ES-I3 (cell line): ENCODE results near the gene PCDH1.

Experiments
- H3K36me3 ChIP-seq: 2 replicates; pipeline ENCODE4 v1.6.1; 2013; ENCODE audit warnings: mild to moderate bottlenecking, low read length, control low read depth, moderate library complexity; ENCODE audit not compliant: insufficient read depth
- H3K4me1 ChIP-seq: 2 replicates; pipeline ENCODE4 v1.6.1; 2013; ENCODE audit warnings: mild to moderate bottlenecking, control low read depth, low read length; ENCODE audit not compliant: insufficient read depth
- H3K9ac ChIP-seq: 2 replicates; pipeline ENCODE4 v1.6.1; 2013; ENCODE audit warnings: low read depth, mild to moderate bottlenecking, low read length, moderate library complexity
- H3K9me3 ChIP-seq: 2 replicates; pipeline ENCODE4 v1.6.1; 2013; ENCODE audit warnings: mild to moderate bottlenecking, low read length, moderate library complexity; ENCODE audit not compliant: control insufficient read depth, insufficient read depth

The PCDH1 gene

DNA sequence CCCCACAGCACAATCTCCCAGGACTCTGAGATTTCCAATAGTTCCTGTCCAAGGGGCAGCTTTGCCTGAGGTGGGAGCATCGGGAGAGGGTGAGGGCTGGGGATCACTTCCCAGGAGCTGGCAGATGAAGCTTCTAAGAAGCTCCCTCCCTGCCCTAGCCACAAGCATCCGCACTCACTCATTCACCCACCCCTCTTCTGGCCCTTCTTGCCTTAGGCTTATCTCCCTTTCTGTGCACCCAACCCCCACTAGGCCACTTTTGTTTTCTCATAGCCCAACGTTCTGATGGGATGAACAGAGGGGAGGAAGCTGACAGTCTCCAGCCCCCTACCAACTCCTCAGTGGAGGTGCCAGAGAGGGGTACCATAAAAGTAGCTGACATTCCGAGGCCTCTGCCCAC is 3.7 kb upstream of the PCDH1 start:
- no peaks in the 10 kb centered on the region for H3K36me3 ChIP-seq
- no peaks in the 10 kb centered on the region for H3K9me3 ChIP-seq
- peak overlapping the region; percentile 46; the same call in 1 of the 2 replicates for H3K9ac ChIP-seq
- peaks cover 33% of the 10 kb centered on the region for H3K4me1 ChIP-seq

DNA sequence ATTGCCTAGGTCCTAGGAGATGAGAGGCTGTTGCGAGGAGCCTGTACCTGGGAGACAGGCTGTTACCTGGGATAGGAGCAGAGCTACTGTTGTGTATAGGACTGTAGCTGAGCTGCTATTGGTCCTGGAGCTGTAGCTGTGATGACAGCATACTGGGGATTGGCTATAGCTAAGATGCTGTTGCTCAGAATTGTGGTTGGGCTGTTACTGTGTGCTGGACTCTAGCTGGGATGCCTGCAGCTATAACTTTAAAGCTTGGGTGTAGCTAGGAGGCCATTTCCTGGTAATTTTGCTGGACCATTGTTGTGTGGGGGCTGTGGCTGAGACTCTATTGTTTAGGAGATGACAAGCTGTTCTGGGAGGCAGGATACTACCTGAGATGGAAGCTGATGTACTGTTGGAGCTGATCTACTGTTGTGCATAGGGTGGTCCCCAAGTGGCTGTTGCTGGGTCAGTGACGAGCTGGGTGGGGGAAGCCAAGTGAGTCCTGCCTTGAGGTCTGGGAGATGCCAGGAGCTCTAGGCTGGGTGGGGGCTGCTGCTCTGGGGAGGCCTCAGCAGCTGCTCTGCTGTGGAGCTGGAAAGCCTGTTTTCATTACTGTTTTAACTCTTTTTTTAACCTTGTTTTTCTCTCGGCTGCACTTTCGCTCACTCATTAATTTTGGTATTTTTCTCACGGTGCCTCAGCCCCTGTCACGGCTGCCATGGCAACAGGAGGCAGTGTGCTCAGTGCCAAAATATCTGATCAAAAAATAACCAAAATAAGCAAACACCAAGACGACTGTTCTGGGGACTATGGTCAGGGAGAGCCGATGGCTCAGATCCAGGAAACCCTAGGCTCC is 3.0 kb upstream of the PCDH1 start:
- Histone ChIP-seq H3K4me1 (peaks cover 33% of the 10 kb centered on the region), H3K9ac (peak overlapping the region; percentile 44; the same call in 1 of the 2 replicates), H3K36me3 (no peaks in the 10 kb centered on the region), H3K9me3 (no peaks in the 10 kb centered on the region)

DNA sequence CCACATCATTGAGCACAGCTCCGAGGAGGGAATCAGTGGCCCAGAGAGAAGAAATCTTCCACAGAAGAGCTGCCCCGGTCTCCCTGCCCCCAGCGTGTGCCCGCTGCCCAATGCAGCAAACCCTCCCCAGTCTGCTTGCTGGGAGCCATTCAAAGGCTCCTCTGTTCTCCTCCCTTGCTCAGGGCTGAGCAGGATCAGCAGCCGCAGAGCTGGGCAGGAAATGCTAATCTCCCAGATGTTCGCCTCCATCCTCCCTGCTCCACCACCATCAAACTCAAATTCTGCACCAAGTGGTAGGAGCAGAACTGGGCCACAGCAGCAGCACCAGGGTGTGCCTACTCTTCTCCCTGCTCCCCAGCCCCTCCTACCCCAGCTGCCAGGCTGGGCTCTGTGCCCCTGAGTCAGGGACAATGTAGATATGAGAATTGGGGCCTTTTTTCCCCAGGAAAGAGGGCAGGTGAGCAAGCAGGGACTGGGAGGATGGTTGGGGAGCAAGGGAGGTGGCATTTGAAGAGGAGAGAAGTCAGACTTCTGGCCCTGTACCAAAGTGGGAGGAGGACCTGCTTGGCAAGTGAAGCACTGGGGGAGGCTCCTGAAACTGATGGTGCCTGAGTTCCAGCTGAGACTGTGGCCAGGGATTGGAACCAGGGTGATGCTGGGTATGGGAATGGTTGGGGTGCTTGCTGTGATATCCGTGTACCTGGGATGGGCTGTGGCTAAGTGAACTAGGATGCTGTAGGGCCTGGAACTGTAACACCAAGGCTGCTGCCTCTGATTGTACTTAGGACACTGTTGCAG is 1.9 kb upstream of the PCDH1 start:
- no peak overlapping the region for H3K9ac ChIP-seq
- no peaks in the 10 kb centered on the region for H3K36me3 ChIP-seq
- H3K4me1 ChIP-seq = peaks cover 35% of the 10 kb centered on the region
- H3K9me3 ChIP-seq = no peaks in the 10 kb centered on the region

DNA sequence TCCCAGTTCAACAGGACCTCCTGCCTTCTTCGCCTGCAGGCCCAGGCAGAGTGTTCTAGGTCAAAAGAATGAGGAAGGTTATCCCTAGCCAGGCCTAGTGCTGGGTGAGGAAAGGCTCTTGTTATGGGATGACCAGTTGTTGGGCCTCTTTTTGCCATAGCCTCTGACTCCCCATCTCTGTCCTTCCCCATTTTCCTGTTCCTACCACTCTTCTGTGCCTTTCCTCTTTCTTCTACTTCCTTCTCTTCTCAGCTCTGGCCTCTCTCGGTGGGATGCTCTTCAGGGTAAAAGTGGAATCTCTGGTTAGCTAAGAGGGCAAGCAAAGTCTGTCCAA is 1.2 kb upstream of the PCDH1 start:
- no peaks in the 10 kb centered on the region for H3K9me3 ChIP-seq
- no peaks in the 10 kb centered on the region for H3K36me3 ChIP-seq
- H3K9ac ChIP-seq = no peak overlapping the region
- peaks cover 42% of the 10 kb centered on the region for H3K4me1 ChIP-seq

DNA sequence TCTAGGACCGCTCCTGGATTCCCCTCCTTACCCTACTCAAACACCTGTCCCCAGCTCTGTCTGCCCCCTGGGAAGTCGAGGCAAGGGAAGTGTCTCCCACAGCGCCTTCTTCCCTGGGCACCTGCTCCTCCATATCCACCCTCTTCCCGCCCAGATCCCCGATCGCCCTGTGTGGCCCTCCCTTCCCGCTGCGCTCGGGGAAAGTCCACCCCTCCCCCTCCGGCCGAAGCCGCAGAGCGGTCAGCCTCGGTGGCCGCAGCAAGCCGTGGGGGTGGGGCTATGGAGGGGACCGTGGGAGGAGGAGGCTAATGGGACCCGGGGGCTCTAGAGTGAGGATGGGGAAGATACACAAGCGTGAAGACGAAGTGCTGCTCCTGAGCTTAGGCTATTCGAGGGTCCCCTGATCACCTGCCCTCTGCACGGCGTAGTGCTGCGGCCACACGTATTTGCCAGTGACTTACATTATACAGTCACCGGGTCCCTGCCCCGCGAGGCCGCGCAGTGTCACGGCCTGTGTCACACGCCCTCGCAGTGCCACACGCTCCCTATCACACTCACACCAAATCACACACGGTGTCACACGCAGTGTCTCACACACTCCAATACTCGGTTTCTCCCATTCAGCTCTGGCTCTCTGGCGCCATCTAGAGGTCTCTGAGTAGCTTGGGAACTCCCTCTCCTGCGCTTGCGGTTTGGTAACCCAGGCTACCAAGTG is 658 bp upstream of the PCDH1 start:
- H3K4me1 ChIP-seq = peaks cover 47% of the 10 kb centered on the region
- peak overlapping the region; percentile 49; the same call in 1 of the 2 replicates for H3K9ac ChIP-seq
- H3K9me3 ChIP-seq = no peaks in the 10 kb centered on the region
- H3K36me3 ChIP-seq = no peaks in the 10 kb centered on the region

DNA sequence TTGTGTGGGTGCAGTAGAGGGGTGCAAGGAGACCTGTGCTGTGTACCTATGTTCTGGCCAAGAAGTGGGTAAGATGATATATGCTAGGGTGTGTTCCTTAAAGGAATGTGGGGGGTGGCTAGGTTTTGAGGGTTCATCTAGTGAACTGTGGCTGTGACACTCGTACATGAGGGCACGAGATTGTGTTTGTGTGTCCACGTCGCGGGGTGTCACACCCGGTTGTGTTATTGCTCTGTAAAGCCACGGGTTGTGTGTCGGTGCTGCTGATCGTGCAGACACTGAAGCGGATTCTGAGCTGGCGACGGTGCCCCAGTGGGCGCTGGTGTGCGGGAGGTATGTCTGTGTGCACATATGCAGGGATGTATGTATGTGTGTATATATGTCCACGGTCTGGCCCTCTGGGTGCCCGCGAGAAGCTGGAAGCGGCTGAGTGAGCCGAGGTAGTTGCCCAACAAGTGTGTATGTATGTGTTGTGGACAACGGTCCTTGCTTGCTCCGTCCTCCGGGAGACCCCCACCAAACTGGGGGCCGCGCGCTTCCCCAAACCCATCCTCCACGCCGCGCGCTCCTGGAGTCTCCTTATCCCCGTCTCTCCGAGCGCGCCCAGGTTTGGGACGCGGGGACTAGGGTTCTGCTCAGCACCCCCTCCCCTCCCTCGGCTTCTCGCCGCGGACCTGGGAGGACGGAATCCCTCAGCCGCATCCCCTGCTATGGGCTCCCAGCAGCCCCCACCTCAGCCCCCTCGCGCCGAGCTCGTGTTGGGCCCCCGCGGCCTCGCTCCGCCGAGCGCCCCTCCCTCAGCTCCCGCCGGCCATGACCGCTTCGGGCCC is 639 bp downstream of the PCDH1 start:
- Histone ChIP-seq H3K4me1 (peaks cover 51% of the 10 kb centered on the region), H3K9me3 (no peaks in the 10 kb centered on the region), H3K9ac (peak overlapping the region; percentile 70), H3K36me3 (no peaks in the 10 kb centered on the region)

DNA sequence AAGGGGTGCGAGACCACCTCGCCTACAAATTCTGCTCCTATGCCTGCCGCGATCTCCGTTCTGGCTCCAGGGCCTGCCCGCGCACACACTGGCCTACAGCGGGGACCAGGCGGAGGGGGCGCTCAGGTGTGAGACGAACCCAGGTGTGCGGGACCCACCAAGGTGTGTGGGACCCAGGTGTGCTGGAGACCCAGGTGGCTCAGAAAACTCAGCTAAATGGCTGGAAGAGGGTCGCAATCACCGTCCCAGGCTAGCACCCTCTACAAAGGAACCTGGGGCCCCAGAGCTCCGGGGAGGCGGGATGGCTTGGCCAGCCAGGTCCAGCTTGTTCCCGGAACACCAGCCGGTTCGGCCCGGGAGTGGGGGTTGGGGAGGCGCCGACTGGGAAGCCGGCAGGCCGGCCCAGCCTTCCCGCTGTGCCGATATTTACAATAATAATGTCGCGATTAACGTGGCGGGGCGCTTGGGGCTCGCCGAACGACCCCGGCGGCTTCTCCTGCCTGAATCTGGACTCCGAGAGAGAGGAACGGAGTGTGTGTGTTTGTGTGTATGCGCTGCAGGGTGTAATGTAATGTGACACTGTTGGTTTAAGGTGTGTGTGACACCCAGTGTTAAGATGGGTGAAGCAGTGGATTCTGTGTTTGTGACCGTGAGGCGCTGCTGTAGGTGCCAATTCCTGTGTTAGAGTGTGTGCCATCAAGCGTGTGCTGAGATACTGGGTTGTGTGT is 1.4 kb downstream of the PCDH1 start:
- peaks cover 51% of the 10 kb centered on the region for H3K4me1 ChIP-seq
- H3K36me3 ChIP-seq = no peaks in the 10 kb centered on the region
- H3K9ac ChIP-seq = peak overlapping the region; percentile 70
- H3K9me3 ChIP-seq = no peaks in the 10 kb centered on the region

DNA sequence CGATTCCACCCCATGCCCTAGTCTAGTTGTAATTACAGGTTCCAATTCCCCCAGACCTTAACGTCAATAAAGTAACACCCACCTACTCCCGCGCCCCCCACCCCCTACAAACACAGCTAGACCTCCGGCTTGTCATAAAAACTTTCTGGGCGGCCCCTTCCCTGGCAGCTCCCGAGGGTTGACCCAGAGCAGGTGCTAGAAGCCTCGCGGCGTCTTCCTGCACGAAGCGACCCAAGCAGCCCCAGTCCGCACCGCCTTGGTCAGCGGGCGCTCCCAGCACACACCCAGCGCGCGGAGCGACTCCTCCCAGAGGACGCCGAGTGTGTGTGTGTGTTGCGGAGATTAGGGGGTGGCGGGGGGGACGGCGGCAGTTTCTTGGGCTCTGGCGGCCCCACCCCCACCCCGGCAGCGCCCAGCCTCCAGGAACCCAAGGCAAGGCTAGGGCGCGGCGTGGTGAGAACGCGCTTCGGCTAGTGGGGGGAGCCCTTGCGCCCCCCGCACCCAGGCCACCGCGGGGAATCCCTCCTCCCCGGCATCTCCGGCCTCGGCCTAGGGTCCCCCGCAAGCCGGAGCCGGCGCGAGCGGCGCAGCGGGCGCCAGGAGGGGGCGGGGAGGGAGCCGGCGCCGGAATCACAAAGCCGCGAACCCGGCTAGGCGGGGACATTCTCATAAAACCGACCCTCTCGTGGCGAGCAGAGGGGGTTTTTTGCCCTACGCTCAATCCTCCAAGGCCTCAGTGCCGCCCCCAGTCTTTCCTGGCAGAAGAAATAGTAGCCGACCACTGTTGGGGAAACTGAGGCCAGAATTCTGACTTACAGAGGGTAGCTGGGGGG is 2.2 kb downstream of the PCDH1 start:
- peaks cover 46% of the 10 kb centered on the region for H3K4me1 ChIP-seq
- H3K9ac ChIP-seq = peak overlapping the region; percentile 70

DNA sequence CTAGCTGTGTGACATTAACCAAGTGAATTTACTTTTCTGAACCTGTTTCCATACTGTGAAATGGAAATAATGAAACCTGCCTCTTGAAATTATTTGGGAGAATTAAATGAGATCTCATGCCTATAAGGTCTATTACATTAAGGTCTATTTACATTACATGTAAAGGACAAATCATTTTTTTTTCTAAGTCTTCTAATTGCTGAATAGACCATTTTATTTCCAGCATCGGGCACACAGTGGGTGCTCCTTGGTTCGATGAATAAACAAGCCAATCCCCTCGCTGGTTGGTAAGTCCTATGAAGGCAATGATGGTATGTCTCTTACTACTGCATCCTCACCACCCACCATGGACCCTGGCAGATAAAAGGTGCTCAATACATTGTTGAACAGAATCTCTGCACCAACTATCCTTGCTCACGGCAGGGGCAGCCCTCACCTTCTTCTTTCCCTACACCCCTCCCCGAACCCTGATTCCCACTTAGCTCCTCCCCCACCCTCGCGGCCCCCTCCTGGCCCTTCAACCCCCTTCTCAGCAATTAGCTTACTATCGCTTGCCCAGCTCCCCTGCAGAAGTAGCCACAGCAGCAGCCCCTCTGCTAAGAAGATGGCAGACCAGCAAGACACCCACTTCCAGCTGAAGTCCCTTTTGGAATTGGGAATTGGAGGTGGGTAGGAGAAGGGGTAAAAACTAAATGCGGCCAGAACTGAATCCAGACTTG is 3.0 kb downstream of the PCDH1 start:
- no peaks in the 10 kb centered on the region for H3K9me3 ChIP-seq
- H3K4me1 ChIP-seq = peaks cover 46% of the 10 kb centered on the region
- H3K9ac ChIP-seq = peak overlapping the region; percentile 70
- no peaks in the 10 kb centered on the region for H3K36me3 ChIP-seq

More for the DNA sequence above, 2.2 kb downstream of the PCDH1 start:
- Histone ChIP-seq H3K36me3 (no peaks in the 10 kb centered on the region), H3K9me3 (no peaks in the 10 kb centered on the region)

DNA sequence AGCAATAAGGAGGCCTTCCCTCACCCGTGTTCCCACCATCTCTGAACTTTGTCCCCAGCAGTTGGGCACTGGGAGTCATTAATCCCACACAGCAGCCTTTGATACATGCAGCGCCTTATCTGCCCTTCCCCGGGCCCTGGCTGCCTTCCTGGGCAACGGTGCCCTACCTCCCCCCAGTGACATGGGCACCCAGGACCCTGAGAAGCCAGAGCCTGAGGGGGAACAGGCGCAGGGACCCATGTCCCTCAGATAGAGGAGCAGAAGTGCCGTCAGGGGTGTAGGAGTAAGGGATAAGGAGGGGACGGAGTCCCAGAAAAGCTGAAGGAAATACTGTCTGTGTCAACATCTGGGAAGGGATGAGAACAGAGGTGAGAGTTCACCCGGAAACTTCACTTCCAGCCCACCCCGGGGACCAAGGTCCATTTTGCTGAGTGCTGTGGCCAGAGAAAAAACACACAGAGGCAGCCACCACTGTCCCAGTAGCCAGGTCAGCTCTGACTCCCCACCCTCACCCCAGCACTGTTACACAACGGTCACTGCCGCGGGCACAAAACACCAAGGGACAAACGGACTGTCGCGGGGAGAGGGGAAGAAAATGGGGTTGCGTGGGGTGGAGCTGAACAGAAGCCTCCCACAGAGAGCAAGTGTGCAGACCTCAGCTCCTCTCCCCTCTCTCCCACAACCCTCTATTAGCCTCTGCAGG is 3.8 kb downstream of the PCDH1 start:
- H3K4me1 ChIP-seq = peaks cover 43% of the 10 kb centered on the region
- no peaks in the 10 kb centered on the region for H3K36me3 ChIP-seq
- peak overlapping the region; percentile 7; the same call in 1 of the 2 replicates for H3K9ac ChIP-seq
- H3K9me3 ChIP-seq = no peaks in the 10 kb centered on the region

DNA sequence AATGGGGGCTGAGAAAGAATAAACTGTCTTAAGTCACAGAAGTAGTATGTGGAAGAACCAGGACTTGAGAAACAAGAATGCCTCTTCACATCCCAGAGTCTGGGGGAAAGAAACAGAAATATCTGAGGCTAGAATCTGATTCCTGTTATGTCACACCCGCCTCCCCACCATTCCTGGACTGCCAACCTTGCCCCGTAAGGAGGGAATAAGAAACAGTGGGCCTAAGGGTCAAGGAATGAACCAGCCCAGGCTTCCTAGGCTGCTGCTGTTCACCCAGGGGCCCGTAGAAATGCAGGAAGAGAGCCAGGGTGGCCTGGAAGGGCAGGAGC is 4.3 kb downstream of the PCDH1 start:
- Histone ChIP-seq H3K4me1 (peaks cover 41% of the 10 kb centered on the region), H3K9ac (no peak overlapping the region), H3K9me3 (no peaks in the 10 kb centered on the region), H3K36me3 (no peaks in the 10 kb centered on the region)
